Measurements from ENCODE around the gene PRMT5.

The PRMT5 gene

DNA sequence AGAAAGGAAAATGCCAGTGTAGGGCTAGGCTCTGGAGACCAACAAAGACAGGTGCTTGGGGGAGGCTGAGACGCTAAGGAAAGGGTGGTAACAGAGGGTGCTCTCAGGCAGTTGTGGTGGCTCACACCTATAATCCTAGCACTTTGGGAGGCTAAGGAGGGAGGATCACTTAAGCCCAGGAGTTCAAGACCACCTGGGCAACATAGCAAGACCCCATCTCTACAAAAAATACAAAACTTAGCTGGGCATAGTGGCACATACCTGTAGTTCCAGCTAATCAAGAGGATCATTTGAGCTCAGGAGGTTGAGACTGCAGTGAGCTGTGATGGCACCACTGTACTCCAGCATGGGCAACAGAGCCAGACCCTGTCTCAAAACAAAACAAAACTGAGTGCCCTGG, 33.8 kb downstream of the PRMT5 start:
- no peak for DNase-seq

DNA sequence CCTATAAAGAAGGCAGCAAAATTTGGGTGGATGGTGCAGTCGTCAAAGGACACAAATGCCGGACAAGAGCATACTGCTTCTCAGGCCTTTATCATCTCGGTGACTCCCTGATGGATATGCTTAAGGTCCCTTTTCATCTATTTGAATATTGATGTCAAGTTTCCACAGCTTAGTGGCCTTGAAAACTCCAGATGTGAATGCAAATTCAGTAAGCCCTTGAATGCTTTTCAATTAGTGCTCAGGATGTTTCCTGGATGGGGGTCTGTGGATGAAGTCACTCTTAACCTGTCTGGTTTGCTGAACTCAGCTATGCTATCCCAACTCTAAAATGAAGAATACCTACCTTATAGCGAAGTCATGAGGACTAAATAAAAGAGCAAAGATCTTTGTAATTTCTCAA, 35.5 kb downstream of the PRMT5 start:
- DNase-seq = no peak

DNA sequence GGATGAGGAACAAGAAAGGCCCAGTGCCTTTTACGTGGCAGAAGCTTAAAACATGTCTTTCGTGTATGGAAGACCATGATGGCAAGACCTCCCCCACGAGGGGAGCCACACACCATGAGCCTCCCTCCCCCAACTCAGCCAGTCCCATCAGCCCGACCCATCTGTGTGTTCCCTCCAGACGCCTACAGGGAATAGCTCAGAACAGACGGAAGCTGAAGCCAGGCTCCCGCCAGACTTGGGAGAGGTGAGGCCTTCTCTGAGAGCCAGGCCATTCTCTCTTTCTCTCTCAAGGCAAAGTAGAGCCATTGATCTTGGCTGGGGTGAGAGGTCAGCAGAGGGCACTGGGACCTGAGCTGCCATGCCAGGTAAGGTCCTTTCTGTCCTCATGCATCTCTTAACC, 36.7 kb downstream of the PRMT5 start:
- no peak for DNase-seq

DNA sequence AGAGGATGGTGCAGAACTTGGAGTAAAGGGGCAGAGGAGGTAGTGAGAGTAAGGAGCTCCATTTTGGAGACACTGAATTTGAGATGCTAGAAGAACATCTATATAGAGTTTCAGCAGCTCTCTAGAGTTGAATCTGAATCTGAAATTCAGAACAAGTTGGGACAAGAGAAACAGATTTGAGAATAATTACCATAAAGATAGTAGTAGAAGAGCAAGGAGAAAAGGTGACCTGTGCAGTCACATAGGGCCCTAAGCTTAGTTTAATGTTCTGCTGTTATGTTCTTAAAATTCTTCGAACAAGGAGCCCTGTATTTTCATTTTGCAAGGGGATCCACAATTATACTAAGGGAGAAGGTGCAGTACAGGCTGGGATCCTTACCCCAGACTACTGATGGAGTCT, 38.8 kb downstream of the PRMT5 start:
- no peak for DNase-seq

DNA sequence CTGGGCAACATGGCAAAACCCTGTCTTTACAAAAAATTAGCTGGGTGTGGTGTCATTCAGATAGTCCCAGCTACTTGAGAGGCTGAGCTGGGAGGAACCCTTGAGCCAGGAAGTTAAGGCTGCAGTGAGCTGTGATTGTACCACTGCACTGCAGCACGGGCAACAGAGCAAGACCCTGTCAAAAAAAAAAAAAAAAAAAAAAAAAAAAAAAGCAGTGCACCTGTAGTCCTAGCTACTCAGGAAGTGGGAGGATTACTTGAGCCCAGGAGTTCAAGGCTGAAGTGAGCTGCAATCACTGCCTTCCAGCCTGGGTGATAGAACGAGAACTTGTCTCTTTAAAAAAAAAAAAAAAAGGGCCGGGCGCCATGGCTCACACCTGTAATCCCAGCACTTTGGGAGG, 40.5 kb downstream of the PRMT5 start:
- DNase-seq = no peak

DNA sequence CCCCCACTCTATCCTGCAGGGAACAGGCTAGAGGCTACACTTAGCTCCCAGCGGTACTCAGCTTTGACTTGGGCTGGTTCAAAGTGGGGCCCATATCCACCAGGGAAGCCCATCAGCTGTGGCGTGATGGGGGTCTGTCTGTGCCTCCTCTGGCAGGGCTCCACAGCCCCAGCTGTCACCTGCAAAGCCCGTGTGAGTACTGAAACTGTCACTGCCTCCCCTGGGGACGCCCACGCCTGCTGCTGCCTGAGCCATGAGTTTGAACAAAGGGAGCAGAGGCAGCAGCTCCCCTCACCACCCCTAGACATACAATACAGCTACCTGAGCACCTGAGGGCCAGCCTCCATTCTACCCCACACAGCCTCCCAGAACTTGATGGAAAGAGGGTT, 41.2 kb downstream of the PRMT5 start:
- DNase-seq = no peak

DNA sequence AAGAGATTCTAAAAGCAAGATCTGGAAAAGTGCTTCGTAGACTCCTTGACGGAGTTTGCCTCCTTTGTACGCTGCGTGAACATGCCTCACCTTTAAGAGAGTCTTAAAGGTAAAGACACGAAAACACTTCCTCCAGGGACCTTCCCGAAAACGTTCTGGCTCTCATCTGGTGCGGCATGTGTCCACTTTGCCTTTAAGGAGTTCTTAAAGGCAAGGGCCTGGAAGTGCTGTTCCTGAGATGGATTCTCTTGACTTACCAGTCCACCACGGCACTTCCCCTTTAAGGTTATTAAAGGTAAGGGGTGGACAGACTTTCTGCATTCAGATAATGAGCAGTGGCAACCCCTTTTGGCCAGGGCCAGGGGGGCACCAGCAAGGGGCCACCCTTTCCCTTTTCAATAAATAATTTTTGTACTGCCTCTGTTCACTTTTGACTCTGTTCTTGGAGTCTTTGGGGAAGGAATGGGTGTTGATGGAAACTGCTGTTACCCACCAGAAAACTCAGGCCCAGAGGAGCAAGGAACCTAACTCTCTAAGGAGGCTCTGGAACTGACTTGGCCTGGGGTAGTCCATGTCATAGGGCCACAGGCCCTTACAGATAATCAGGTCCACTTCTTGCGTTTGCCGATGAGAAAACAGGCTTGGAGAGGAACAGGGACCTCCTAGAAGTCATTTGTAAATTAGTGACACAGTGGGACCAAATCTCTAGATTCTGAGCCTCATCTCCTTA, 41.8 kb downstream of the PRMT5 start:
- DNase-seq = peak; percentile 6

DNA sequence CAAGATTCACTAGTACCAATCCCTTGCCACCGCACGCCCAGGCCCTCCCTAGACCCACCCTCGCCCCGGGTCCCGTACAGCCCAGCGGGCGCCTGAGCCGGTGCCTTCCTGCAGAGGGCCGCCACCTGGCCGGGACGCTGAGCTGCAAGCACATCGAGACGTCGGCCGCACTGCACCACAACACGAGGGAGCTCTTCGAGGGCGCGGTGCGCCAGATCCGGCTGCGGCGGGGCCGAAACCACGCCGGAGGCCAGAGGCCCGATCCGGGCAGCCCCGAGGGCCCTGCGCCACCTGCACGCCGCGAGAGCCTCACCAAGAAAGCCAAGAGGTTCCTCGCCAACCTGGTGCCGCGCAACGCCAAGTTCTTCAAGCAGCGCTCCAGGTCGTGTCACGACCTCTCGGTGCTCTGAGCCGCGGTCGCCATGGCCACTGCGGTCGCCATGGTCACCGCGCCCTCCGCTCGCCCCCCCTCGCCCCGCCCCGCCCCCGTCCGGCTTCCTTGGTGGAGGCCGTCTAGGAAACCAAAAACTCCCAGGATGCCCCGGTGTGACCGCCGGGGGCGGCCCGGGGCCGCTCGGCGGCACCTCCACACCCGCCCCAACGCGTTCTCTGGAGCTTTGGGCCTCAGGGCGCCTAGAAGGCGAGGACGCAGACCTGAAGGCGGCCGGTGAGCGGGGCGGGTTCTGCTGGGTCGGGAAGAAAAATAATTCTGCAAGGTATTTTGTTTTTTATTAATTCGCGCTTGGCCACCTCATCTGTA, 42.5 kb downstream of the PRMT5 start:
- DNase-seq = peak; percentile 36

DNA sequence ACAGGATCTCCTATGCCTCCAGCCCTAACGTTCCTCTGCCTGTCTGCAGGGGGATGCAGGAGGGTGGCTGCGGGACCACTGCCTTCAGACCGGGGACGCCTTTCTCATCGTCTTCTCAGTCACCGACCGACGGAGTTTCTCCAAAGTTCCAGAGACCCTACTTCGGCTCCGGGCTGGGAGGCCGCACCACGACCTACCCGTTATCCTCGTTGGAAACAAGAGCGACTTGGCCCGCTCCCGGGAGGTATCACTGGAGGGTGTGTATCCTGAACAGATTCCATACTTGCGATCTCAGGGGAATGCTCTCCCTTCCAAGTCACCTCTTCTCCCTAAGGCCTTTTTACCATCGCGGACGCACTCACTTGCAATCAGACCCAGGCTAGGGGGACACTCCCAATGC, 43.2 kb downstream of the PRMT5 start:
- no peak for DNase-seq

DNA sequence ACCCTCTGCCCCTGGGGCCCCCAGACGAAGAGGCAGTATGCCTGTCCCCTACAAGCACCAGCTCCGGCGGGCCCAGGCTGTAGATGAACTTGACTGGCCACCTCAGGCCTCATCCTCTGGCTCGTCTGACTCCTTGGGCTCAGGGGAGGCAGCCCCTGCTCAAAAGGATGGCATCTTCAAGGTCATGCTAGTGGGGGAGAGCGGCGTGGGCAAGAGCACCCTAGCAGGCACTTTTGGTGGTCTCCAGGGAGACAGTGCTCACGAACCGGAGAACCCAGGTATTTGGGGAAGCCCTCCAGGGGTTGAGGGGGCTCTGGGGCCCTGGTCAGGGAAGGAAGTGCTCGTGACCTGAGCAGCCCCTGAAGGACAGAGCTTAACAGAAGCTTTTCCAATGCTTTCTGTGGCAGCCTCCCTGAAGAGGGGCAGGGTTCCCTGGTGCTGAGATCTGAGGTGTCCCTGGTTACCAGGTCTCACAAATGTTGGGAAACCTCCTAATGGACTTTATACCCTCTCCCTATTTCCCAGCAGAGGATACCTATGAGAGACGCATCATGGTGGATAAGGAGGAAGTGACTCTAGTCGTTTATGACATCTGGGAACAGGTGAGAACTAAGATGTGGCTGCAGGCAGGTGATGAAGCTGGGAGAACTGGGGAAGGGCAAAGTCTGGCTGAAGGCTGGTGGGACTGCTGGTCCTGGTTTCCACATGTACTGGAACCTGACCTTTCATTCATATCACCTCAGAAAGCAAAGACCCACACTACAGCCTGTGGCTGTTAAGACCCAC, 44.2 kb downstream of the PRMT5 start:
- no peak for DNase-seq

DNA sequence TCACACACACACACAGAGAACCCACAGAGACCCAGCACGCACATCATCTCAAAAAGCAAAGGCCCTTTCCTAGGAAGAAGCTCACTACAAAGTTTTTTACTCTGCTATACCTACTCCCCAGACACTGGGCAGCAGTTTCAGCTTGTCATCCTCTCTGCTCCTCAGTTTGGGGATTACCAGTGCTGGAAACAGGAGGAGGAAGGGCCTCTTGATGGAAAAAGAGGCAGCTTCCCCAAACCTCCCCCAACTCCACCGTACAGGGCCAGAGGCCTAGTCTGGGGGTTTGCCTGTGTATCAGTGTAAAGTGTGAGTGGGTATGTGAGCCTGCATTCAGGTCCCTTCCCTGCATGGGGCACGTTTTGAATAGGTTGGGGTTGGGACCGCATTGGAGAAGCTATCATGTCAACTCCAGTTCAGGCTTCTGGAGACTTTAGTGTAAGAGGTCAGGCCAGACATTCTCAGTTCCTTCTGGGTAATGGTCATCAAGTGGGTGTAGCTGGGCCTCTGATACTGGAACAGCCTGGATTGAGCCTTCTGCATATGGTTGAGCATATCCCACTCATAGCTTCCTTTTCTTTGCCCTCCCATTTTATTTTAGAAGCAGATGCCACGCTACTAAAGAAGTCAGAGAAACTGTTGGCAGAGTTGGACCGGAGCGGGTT, 45.0 kb downstream of the PRMT5 start:
- no peak for DNase-seq

DNA sequence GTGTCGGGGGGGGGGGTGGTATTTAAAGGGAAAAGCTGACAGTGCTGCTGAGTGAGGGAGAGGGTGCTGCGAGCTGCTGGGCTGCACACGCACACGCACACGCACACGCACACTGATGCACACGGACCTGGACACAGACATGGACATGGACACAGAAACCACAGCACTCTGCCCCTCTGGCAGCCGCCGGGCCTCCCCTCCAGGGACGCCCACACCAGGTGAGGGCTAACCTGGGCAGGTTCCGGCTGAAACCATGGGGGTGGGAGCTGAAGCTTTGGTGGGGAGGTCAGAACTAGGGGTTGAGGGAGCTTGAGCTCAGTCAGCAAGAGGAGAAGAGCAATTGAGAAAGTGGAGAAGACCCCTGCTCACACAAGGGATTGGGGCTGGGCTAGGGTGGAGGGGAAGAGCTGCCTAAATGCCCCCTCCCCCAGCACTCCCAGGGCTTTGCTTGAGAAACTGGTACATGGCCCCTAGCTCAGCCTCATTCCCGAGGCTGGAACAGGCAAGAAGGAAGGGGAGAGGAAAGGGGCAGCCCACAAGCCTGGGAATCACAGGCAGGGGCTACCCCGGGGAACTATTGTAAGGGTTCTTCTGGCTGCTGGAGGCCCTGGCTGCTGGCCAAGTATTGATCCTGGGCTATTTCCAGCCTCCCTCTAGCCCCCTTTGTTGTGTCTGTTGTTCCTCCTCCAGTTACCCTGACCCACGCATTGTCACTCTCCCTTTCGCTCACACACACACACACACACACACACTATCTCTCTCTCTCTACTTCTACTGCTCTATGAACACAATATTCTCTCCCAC, 45.8 kb downstream of the PRMT5 start, which contains the start of gene REM2:
REM2 (plus strand) TSS at position 50 of the 804 bp plus-strand sequence; CDS start at position 116, 66 bp downstream.
- no peak for DNase-seq

DNA sequence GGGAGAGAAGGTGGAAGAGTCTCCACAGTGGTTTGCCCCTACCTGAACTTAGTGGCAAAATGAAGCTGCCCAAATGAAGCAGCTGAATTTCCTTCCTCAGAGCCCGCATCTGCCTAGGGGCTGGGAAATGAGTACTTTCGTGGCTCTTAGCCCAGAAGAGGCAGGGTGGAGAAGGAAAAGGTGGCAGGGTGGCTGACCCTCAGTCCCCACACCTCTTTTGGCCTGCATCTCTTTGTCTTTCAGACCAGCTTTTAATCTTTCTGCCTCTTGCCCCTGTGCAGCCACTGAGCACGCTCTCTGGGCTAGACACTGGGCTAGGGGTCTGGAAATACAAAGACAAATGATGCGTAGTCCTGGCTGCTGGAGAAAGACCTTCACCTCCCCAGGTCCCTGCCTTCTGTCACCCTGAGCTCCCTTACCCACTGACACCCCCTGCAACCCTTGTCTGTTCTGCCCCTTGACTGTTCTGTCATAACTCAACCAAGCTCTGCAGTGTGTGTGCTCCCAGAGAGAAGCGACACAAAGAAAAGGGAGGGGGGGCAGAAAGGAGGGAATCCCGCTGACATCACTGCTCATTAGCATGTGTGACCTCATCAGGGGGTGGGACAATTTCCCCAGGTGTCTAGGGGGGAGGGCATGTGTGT, 46.5 kb downstream of the PRMT5 start:
- DNase-seq = peak; percentile 8

DNA sequence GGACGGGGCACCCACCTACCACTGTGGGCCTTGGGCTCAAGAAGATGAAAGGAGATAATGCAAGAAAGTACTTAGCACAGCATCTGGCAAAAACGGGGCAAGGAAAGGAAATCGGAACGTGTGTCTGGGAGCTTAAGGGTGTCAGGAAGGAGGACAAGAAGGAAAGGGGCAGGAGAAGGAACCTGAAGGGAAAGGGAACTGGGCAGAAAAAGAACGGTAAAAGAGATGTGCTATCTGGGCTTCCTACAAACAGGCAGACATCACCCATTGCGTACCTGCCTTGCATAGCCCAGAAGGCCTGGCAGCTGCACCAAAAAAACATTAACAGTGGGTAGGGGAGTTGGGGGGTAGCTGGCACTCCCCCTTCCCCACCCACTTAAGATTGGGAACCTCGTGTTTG, 47.1 kb downstream of the PRMT5 start:
- DNase-seq = no peak

DNA sequence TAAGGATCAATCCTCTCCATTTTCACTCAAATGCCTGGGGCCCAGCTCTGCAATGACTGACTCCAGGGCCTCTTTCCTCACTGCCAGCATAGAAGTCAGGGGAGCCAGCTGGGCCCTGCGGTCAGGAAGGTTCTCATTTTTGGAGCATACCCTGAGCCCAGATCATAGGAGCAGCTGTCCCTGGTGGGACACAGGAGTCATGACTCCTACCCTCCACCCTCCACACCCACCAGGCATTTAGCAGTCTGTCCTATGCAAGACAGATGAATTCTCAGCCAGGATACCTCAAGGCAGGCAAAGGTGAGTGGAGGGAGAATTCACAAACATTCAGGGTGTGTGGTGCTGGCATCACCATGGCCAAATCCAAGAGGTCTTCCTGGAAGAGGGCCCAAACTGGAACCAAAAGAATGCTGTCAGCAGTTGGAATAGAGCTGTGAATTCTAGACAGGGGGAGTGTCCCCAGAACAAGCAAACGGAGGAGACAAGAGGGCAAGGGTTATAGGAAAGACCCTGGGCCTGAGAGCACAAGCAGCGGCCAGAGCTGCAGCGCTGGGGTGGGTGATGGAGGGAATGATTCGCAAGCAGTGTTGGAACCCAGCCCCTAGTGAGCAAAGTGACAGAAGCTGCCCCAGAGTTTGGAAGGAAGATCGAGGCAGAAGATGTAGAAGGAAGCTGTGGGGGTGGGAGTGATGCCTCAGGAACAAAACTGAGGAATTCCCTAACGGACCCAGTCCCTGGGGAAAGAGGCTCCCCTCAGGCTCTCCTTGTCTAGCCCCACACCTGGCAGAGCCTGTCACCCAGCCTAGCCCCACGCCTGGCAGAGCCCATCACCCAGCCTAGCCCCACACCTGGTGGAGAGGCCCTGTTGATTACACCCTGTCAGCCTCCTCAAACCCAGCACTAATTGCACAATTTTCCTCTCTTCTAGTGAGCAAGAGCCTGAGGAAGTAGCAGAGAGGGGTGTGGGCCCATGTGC, 50.6 kb downstream of the PRMT5 start:
- DNase-seq = no peak

DNA sequence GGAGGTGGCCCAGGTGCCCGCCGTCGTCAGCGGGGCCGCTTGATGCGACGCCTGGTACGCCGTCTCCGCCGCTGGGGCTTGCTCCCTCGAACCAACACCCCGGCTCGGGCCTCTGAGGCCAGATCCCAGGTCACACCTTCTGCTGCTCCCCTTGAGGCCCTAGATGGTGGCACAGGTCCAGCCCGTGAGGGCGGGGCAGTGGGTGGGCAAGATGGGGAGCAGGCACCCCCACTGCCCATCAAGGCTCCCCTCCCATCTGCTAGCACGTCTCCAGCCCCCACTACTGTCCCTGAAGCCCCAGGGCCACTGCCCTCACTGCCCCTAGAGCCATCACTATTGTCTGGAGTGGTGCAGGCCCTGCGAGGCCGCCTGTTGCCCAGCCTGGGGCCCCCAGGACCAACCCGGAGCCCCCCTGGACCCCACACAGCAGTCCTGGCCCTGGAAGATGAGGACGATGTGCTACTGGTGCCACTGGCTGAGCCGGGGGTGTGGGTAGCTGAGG, 52.1 kb downstream of the PRMT5 start:
- no peak for DNase-seq

DNA sequence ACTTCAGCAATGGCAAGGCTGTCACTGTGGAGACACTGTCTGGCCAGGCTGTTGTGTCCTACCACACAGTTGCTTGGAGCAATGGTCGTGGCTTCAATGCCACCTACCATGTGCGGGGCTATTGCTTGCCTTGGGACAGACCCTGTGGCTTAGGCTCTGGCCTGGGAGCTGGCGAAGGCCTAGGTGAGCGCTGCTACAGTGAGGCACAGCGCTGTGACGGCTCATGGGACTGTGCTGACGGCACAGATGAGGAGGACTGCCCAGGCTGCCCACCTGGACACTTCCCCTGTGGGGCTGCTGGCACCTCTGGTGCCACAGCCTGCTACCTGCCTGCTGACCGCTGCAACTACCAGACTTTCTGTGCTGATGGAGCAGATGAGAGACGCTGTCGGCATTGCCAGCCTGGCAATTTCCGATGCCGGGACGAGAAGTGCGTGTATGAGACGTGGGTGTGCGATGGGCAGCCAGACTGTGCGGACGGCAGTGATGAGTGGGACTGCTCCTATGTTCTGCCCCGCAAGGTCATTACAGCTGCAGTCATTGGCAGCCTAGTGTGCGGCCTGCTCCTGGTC, 53.3 kb downstream of the PRMT5 start:
- DNase-seq = no peak

DNA sequence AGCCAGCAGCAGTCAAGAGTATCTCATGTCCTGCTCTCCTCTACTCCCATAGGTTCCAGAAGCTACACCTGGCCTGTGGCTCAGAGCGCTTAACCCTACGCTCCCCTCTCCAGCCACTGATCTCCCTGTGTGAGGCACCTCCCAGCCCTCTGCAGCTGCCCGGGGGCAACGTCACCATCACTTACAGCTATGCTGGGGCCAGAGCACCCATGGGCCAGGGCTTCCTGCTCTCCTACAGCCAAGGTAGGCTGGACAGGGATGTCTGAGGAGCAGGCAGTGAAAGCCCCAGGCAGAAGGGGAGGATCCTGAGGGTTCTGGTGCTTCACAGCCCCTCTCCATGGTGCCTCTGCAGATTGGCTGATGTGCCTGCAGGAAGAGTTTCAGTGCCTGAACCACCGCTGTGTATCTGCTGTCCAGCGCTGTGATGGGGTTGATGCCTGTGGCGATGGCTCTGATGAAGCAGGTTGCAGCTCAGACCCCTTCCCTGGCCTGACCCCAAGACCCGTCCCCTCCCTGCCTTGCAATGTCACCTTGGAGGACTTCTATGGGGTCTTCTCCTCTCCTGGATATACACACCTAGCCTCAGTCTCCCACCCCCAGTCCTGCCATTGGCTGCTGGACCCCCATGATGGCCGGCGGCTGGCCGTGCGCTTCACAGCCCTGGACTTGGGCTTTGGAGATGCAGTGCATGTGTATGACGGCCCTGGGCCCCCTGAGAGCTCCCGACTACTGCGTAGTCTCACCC, 54.0 kb downstream of the PRMT5 start:
- DNase-seq = no peak
